ENCODE results near the gene DNAH5.

DNA sequence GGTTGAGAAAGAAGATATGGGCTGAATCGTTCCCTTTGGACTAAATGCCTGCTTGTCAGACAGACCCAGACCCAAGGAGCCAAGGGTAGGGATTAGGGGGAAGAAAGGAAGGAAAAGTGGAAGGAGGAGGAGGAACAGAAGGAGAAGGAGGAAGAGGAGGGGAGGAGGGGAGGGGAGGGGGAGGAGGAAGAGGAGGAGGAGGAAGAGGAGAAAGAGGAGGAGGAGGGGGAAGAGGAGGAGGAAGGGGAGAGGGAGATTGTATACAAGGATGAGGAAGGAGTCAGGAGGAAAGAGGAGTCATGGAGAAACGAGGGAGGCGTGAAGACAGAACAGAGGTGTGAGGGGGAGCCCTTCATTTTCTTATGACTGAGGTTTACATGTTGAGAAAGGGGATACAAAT, 46.9 kb upstream of the DNAH5 start:
- TF ChIP-seq, protein P1, sequence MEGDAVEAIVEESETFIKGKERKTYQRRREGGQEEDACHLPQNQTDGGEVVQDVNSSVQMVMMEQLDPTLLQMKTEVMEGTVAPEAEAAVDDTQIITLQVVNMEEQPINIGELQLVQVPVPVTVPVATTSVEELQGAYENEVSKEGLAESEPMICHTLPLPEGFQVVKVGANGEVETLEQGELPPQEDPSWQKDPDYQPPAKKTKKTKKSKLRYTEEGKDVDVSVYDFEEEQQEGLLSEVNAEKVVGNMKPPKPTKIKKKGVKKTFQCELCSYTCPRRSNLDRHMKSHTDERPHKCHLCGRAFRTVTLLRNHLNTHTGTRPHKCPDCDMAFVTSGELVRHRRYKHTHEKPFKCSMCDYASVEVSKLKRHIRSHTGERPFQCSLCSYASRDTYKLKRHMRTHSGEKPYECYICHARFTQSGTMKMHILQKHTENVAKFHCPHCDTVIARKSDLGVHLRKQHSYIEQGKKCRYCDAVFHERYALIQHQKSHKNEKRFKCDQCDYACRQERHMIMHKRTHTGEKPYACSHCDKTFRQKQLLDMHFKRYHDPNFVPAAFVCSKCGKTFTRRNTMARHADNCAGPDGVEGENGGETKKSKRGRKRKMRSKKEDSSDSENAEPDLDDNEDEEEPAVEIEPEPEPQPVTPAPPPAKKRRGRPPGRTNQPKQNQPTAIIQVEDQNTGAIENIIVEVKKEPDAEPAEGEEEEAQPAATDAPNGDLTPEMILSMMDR (IDR thresholded peaks at IDR 0.05; ENCODE audit: low read depth, low read length), result no peak
- TF ChIP-seq, protein P2, sequence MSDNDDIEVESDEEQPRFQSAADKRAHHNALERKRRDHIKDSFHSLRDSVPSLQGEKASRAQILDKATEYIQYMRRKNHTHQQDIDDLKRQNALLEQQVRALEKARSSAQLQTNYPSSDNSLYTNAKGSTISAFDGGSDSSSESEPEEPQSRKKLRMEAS (IDR thresholded peaks at IDR 0.05; ENCODE audit: low read depth, low read length), result no peak
- TF ChIP-seq POLR2A (IDR thresholded peaks at IDR 0.05; ENCODE audit: extremely low read depth, insufficient read length) (no peak), MYC (IDR thresholded peaks at IDR 0.05; ENCODE audit: low read depth, low read length) (no peak)

All from NB4 (cell line).